ENCODE measurements around the gene ASB3. TPM values are rescaled to one million over a fixed set of nuclear protein-coding genes. Genes with fewer than 3 reads are reported as not detected.
A peak's percentile ranks its signal among the peaks of the same experiment; 100 is the strongest.

The ASB3 gene
- polyA plus RNA-seq, 2 donors = 5.8 to 8.0 TPM

DNA sequence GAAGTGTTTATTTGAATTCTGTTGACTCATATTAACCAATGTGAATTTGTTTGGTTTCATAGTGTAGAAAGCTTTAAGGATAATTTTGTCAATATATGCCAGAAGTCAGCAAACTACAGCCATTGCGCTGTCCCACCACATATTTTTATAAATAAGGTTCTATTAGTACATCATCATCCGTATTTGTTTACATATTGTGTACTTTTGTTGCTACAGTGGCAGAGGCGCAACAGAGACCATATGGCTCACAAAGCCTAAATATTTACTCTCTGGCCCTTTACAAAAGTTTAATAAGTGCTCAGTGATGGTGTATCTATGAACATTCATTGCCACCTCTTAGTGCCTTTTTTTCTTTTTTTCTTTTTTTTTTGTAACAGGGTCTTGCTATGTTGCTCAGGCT, 6.5 kb upstream of the ASB3 start:
- Histone ChIP-seq H3K4me3 (ENCODE audit: low read depth in 1 of 2, low read length in 2 of 2) (no peak overlapping the region), H3K27me3 (ENCODE audit: control insufficient read depth in 1 of 2, insufficient read depth in 2 of 2, low read length in 2 of 2) (no peaks in the 10 kb centered on the region), H3K9me3 (ENCODE audit: control insufficient read depth in 2 of 2, insufficient read depth in 1 of 2, low read depth in 1 of 2, low read length in 1 of 2) (no peaks in the 10 kb centered on the region), H3K36me3 (ENCODE audit: control insufficient read depth in 2 of 2, insufficient read depth in 2 of 2, low read length in 1 of 2) (peaks cover 0 to 2% of the 10 kb centered on the region in 2 donors), H3K27ac (ENCODE audit: low read depth in 2 of 2, low read length in 1 of 2) (no peak overlapping the region), H3K4me1 (ENCODE audit: control insufficient read depth in 2 of 2, insufficient read depth in 2 of 2, low read length in 1 of 2) (no peaks in the 10 kb centered on the region)
- WGBS, 2 donors = 78 to 88% methylated on average over 3 of the region's 3 CpGs

DNA sequence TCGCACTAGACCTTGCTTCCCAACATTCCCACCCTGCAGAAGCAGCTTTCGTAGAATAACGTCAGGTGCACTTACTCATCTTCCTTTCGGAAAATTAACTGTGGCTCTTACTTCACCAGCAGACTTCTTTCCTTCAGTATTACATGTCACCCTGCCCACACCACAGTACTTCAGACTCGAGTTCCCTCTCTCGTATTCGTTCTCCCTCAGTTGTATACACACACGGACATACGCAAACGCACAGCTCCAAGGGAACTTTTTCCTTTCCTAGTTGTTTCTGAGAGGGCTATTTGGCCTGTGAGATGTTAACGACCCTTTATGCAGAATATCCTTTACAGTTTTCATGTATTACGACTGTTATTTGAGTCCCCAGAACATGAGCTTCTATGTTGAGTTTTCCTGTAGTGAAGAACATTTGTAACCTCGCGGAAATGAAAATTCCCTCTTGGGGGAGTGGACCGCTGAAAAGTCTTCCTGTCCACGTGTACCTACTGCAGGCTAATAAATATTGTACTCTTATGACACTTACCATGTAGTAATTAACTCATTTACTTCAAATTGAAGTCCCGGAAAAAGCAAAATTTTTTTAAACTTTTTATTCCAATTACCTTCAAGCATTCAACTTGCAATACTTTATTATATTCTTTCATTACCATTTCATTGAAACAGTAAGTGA, 999 bp upstream of the ASB3 start:
- H3K36me3 ChIP-seq (ENCODE audit: control insufficient read depth in 2 of 2, insufficient read depth in 2 of 2, low read length in 1 of 2) = no peaks in the 10 kb centered on the region
- 2 to 3% methylated on average over 17 of the region's 17 CpGs for WGBS, 2 donors
- H3K27me3 ChIP-seq (ENCODE audit: control insufficient read depth in 1 of 2, insufficient read depth in 2 of 2, low read length in 2 of 2) = no peaks in the 10 kb centered on the region
- H3K4me1 ChIP-seq (ENCODE audit: control insufficient read depth in 2 of 2, insufficient read depth in 2 of 2, low read length in 1 of 2) = peaks cover 0 to 6% of the 10 kb centered on the region in 2 donors
- peak overlapping the region; percentile 87 to 93 for H3K27ac ChIP-seq (ENCODE audit: low read depth in 2 of 2, low read length in 1 of 2)
- H3K9me3 ChIP-seq (ENCODE audit: control insufficient read depth in 2 of 2, insufficient read depth in 1 of 2, low read depth in 1 of 2, low read length in 1 of 2) = no peaks in the 10 kb centered on the region
- H3K4me3 ChIP-seq (ENCODE audit: low read depth in 1 of 2, low read length in 2 of 2) = peak overlapping the region; percentile 98

DNA sequence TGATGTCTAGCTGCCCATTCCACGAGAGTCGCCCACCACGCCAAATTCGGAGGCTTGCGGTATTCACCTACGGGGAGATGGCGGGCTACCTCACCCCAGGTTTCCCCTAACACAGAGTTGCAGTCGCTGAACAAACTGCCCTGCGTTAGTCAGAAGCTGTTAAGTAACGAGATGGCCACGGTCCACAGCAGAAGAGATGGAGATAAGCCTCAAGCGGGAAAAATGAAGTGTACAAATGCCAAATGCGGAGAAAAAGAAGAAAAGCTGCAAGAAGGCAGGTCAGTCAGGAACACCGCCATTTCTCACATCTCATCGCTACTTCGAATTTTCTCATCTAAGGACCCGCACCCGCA, 425 bp downstream of the ASB3 start:
- no peaks in the 10 kb centered on the region for H3K9me3 ChIP-seq (ENCODE audit: control insufficient read depth in 2 of 2, insufficient read depth in 1 of 2, low read depth in 1 of 2, low read length in 1 of 2)
- H3K27me3 ChIP-seq (ENCODE audit: control insufficient read depth in 1 of 2, insufficient read depth in 2 of 2, low read length in 2 of 2) = no peaks in the 10 kb centered on the region
- peak overlapping the region; percentile 98 for H3K4me3 ChIP-seq (ENCODE audit: low read depth in 1 of 2, low read length in 2 of 2)
- H3K4me1 ChIP-seq (ENCODE audit: control insufficient read depth in 2 of 2, insufficient read depth in 2 of 2, low read length in 1 of 2) = peaks cover 0 to 6% of the 10 kb centered on the region in 2 donors
- H3K36me3 ChIP-seq (ENCODE audit: control insufficient read depth in 2 of 2, insufficient read depth in 2 of 2, low read length in 1 of 2) = no peaks in the 10 kb centered on the region
- WGBS, 2 donors = 0% methylated on average over 18 of the region's 18 CpGs
- H3K27ac ChIP-seq (ENCODE audit: low read depth in 2 of 2, low read length in 1 of 2) = peak overlapping the region; percentile 87 to 93

DNA sequence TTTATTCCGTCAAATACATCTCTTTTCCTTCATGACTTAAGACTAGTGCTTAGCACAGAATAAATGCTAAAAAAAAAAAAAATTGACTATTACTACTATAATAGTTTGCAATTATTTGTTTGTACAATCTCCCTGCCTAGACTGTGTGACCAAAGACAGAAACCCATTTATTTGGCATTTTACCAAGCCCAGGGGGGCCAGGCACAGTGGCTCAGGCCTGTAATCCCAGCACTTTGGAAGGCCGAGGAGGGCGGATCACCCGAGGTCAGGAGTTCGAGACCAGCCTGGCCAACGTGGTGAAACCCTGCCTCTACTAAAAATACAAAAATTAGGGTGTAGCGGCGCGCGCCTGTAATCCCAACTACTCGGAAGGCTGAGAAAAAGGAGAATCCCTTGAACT, 1.4 kb downstream of the ASB3 start:
- Histone ChIP-seq H3K4me1 (ENCODE audit: control insufficient read depth in 2 of 2, insufficient read depth in 2 of 2, low read length in 1 of 2) (peaks cover 0 to 6% of the 10 kb centered on the region in 2 donors), H3K36me3 (ENCODE audit: control insufficient read depth in 2 of 2, insufficient read depth in 2 of 2, low read length in 1 of 2) (no peaks in the 10 kb centered on the region), H3K9me3 (ENCODE audit: control insufficient read depth in 2 of 2, insufficient read depth in 1 of 2, low read depth in 1 of 2, low read length in 1 of 2) (no peaks in the 10 kb centered on the region), H3K27me3 (ENCODE audit: control insufficient read depth in 1 of 2, insufficient read depth in 2 of 2, low read length in 2 of 2) (no peaks in the 10 kb centered on the region), H3K4me3 (ENCODE audit: low read depth in 1 of 2, low read length in 2 of 2) (peak overlapping the region in 1 of 2 donors; percentile 98), H3K27ac (ENCODE audit: low read depth in 2 of 2, low read length in 1 of 2) (no peak overlapping the region)
- WGBS, 2 donors = 52 to 59% methylated on average over 11 of the region's 11 CpGs

DNA sequence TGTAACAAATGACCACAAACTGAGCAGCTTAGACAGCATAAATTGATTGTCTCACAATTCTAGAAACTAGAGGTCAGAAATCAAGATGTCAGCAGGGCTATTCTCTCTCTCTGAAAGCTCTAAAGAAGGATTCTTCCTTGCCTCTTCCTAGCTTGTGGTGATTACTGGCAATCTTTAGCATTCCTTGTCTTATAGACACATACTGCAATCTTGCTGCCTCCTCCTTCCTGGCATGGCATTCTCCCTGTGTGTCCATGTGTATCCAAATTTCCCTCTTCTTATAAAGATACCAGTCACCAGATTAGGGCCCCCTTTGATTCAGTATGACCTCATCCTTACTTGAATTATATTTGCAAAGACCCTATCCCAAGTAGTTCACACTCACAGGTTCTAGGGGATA, 2.3 kb downstream of the ASB3 start:
- Histone ChIP-seq H3K4me3 (ENCODE audit: low read depth in 1 of 2, low read length in 2 of 2) (peak overlapping the region in 1 of 2 donors; percentile 8), H3K9me3 (ENCODE audit: control insufficient read depth in 2 of 2, insufficient read depth in 1 of 2, low read depth in 1 of 2, low read length in 1 of 2) (no peaks in the 10 kb centered on the region), H3K4me1 (ENCODE audit: control insufficient read depth in 2 of 2, insufficient read depth in 2 of 2, low read length in 1 of 2) (peaks cover 0 to 6% of the 10 kb centered on the region in 2 donors), H3K27ac (ENCODE audit: low read depth in 2 of 2, low read length in 1 of 2) (no peak overlapping the region), H3K36me3 (ENCODE audit: control insufficient read depth in 2 of 2, insufficient read depth in 2 of 2, low read length in 1 of 2) (no peaks in the 10 kb centered on the region), H3K27me3 (ENCODE audit: control insufficient read depth in 1 of 2, insufficient read depth in 2 of 2, low read length in 2 of 2) (no peaks in the 10 kb centered on the region)

DNA sequence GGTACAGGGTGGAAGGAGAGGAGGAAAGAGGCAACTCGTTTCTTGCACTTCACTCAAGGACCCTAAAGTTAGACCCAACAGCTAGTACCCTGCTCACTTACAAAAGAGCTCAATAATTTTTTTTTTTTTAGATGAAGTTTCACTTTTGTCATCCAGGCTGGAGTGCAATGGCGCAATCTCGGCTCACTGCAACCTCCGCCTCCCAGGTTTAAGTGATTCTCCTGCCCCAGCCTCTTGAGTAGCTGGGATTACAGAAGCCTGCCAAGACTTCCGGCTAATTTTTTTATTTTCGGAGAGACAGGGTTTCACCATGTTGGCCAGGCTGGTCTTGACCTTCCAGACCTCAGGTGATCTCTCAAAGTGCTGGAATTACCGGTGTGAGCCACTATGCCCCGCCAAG, 4.1 kb downstream of the ASB3 start:
- H3K4me1 ChIP-seq (ENCODE audit: control insufficient read depth in 2 of 2, insufficient read depth in 2 of 2, low read length in 1 of 2) = peaks cover 0 to 6% of the 10 kb centered on the region in 2 donors

DNA sequence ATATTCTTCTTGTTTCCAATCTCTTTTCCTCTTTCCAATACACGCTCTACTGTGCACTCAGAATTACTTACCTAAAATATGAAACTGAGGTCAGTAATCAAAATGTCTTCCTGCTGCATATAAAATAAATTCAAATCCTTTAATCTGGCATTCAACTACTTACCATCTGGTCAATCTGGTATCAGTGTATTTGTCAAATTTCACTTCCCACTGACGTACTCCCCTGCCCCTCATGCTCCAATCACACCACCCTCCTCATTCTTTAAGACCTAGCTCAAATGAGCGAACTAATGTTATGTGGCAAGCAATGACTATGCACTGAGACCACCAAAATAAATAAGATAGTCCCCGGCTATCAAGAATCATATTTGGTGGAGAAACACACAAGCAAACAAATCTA, 6.7 kb downstream of the ASB3 start:
- Histone ChIP-seq H3K4me1 (ENCODE audit: control insufficient read depth in 2 of 2, insufficient read depth in 2 of 2, low read length in 1 of 2) (peaks cover 0 to 4% of the 10 kb centered on the region in 2 donors), H3K9me3 (ENCODE audit: control insufficient read depth in 2 of 2, insufficient read depth in 1 of 2, low read depth in 1 of 2, low read length in 1 of 2) (no peaks in the 10 kb centered on the region), H3K36me3 (ENCODE audit: control insufficient read depth in 2 of 2, insufficient read depth in 2 of 2, low read length in 1 of 2) (no peaks in the 10 kb centered on the region), H3K27me3 (ENCODE audit: control insufficient read depth in 1 of 2, insufficient read depth in 2 of 2, low read length in 2 of 2) (no peaks in the 10 kb centered on the region), H3K4me3 (ENCODE audit: low read depth in 1 of 2, low read length in 2 of 2) (no peak overlapping the region), H3K27ac (ENCODE audit: low read depth in 2 of 2, low read length in 1 of 2) (no peak overlapping the region)
- WGBS, 2 donors = 89 to 94% methylated on average over 4 of the region's 4 CpGs

More for the DNA sequence above, 4.1 kb downstream of the ASB3 start:
- Histone ChIP-seq H3K4me3 (ENCODE audit: low read depth in 1 of 2, low read length in 2 of 2) (no peak overlapping the region), H3K27ac (ENCODE audit: low read depth in 2 of 2, low read length in 1 of 2) (no peak overlapping the region), H3K36me3 (ENCODE audit: control insufficient read depth in 2 of 2, insufficient read depth in 2 of 2, low read length in 1 of 2) (no peaks in the 10 kb centered on the region), H3K9me3 (ENCODE audit: control insufficient read depth in 2 of 2, insufficient read depth in 1 of 2, low read depth in 1 of 2, low read length in 1 of 2) (no peaks in the 10 kb centered on the region), H3K27me3 (ENCODE audit: control insufficient read depth in 1 of 2, insufficient read depth in 2 of 2, low read length in 2 of 2) (no peaks in the 10 kb centered on the region)
- 79 to 82% methylated on average over 8 of the region's 8 CpGs for WGBS, 2 donors

DNA sequence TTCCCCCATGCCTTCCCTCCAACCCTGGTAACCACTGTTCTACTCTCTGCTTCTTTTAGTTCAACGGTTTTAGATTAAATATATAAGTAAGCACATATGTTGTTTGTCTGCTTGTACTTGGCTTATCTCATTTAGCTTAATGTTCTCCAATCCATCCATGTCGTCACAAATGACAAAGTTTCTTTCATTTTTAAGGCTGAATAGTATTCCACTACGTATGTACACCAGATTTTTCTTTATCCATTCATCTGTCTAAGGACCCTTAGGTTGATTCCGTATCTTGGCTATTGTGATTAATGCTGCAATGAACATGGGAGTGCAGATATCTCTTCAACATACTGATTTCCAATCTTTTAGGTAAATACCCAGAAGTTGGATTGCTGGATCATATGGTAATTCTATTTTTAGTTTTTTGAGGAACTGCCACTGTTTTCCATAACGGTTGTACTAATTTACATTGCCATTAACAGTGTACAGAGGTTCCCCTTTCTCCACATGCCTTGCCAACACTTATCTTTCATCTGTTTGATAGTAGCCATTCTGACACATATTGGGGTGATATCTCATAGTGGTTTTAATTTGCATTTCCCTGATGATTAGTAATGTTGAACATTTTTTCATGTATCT, 8.1 kb downstream of the ASB3 start:
- H3K4me3 ChIP-seq (ENCODE audit: low read depth in 1 of 2, low read length in 2 of 2) = no peak overlapping the region
- H3K9me3 ChIP-seq (ENCODE audit: control insufficient read depth in 2 of 2, insufficient read depth in 1 of 2, low read depth in 1 of 2, low read length in 1 of 2) = no peaks in the 10 kb centered on the region
- H3K27me3 ChIP-seq (ENCODE audit: control insufficient read depth in 1 of 2, insufficient read depth in 2 of 2, low read length in 2 of 2) = no peaks in the 10 kb centered on the region
- no peaks in the 10 kb centered on the region for H3K36me3 ChIP-seq (ENCODE audit: control insufficient read depth in 2 of 2, insufficient read depth in 2 of 2, low read length in 1 of 2)
- no peaks in the 10 kb centered on the region for H3K4me1 ChIP-seq (ENCODE audit: control insufficient read depth in 2 of 2, insufficient read depth in 2 of 2, low read length in 1 of 2)
- H3K27ac ChIP-seq (ENCODE audit: low read depth in 2 of 2, low read length in 1 of 2) = no peak overlapping the region
- 82 to 90% methylated on average over 5 of the region's 5 CpGs for WGBS, 2 donors

DNA sequence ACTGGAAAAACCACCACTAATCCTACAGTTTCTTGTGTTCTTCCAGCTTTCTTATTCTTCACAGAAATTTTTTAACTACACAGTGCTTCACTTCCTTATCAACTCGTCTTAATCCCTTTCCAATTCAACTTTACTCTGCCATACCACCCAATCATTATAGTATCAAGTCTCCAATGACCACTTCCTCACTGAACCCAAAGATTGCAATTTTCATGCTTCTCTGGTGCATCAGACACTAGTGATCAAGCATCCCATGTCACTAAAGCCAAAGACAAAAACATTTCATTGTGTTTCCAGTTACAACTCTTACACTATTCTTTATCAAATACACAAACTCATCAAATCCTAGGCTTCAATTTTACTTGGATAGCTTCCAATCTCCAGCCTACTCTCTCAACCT, 9.6 kb downstream of the ASB3 start:
- no peaks in the 10 kb centered on the region for H3K36me3 ChIP-seq (ENCODE audit: control insufficient read depth in 2 of 2, insufficient read depth in 2 of 2, low read length in 1 of 2)
- H3K9me3 ChIP-seq (ENCODE audit: control insufficient read depth in 2 of 2, insufficient read depth in 1 of 2, low read depth in 1 of 2, low read length in 1 of 2) = no peaks in the 10 kb centered on the region
- 40 to 58% methylated on average over 1 of the region's 1 CpG for WGBS, 2 donors

DNA sequence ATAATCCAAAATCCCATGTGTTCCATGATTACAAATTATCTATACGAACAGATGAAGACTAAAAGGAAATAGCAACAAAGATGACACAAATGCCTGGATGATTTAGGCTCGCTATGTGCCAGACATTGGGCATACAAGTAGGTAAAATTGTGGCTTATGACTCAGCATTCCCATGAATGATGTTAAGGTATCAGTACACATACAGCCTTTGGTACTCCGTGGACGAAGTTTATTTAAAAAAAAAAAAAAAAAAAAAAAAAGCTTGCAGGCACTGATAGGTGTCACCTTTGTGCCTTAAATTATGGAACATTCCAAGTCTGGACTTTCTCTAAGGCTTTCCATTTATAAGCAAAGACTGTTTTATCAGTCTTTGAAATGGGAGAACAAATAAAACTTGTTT, 16.5 kb downstream of the ASB3 start:
- no peak overlapping the region for H3K4me3 ChIP-seq (ENCODE audit: low read depth in 1 of 2, low read length in 2 of 2)
- no peaks in the 10 kb centered on the region for H3K9me3 ChIP-seq (ENCODE audit: control insufficient read depth in 2 of 2, insufficient read depth in 1 of 2, low read depth in 1 of 2, low read length in 1 of 2)
- H3K27ac ChIP-seq (ENCODE audit: low read depth in 2 of 2, low read length in 1 of 2) = no peak overlapping the region
- no peaks in the 10 kb centered on the region for H3K4me1 ChIP-seq (ENCODE audit: control insufficient read depth in 2 of 2, insufficient read depth in 2 of 2, low read length in 1 of 2)
- 76 to 80% methylated on average over 4 of the region's 4 CpGs for WGBS, 2 donors
- H3K36me3 ChIP-seq (ENCODE audit: control insufficient read depth in 2 of 2, insufficient read depth in 2 of 2, low read length in 1 of 2) = peaks cover 0 to 2% of the 10 kb centered on the region in 2 donors
- no peaks in the 10 kb centered on the region for H3K27me3 ChIP-seq (ENCODE audit: control insufficient read depth in 1 of 2, insufficient read depth in 2 of 2, low read length in 2 of 2)

More for the DNA sequence above, 9.6 kb downstream of the ASB3 start:
- Histone ChIP-seq H3K27me3 (ENCODE audit: control insufficient read depth in 1 of 2, insufficient read depth in 2 of 2, low read length in 2 of 2) (no peaks in the 10 kb centered on the region), H3K4me3 (ENCODE audit: low read depth in 1 of 2, low read length in 2 of 2) (no peak overlapping the region), H3K4me1 (ENCODE audit: control insufficient read depth in 2 of 2, insufficient read depth in 2 of 2, low read length in 1 of 2) (no peaks in the 10 kb centered on the region), H3K27ac (ENCODE audit: low read depth in 2 of 2, low read length in 1 of 2) (no peak overlapping the region)

All from esophagus (tissue), 2 donors.